Pancreas (tissue), 10 donors: ENCODE data around the gene KLHL26. TPM values are rescaled to one million over a fixed set of nuclear protein-coding genes. Genes with fewer than 3 reads are reported as not detected.

Experiments used
- ATAC-seq, 4 donors: fragments of 200-7000 bp; cut with Tn5 transposase; one replicate each; pipeline versions ENCODE4 v1.8.0 to v1.9.1; 2020; ENCODE audit warnings: mild to moderate bottlenecking in 4 of 4, moderate library complexity in 4 of 4
- DNase-seq, 6 donors: peaks; one replicate each; pipeline ENCODE4 v3.0.0-alpha.2; 2020
- FAIRE-seq: peaks from 2 replicates; lab custom pipeline; 2012; peaks lifted over from hg19 to GRCh38; lab: Jason Lieb, UNC
- H3K27ac ChIP-seq, 4 donors: fragments of 200-600 bp; sonication (generic); 1 replicate in 3 of 4; 2 replicates in 1 of 4; pipeline versions ENCODE4 v1.5.0 to v1.8.0; 2020
- H3K27me3 ChIP-seq, 4 donors: fragments of 200-600 bp; one replicate each; pipeline ENCODE4 v1.8.0; 2021
- H3K36me3 ChIP-seq, 3 donors: fragments of 200-600 bp; sonication (generic) in 1 of 3; one replicate each; pipeline versions ENCODE4 v1.5.0 to v1.8.0; 2020 to 2021
- H3K4me1 ChIP-seq, 3 donors: fragments of 200-600 bp; one replicate each; pipeline ENCODE4 v1.8.0; 2021
- H3K4me3 ChIP-seq, 4 donors: fragments of 200-600 bp; sonication (generic) in 2 of 4; one replicate each; pipeline versions ENCODE4 v1.5.0 to v1.8.0; 2020 to 2021
- H3K9me3 ChIP-seq, 4 donors: fragments of 200-600 bp; one replicate each; pipeline ENCODE4 v1.8.0; 2021
- CTCF ChIP-seq, 4 donors: fragments of 200-600 bp; sonication (generic) in 3 of 4; IDR thresholded peaks; one replicate each; pipeline versions ENCODE4 v1.5.0 to v1.8.0; 2021; ENCODE audit warnings: antibody characterized with exemption in 4 of 4
- whole genome bisulfite sequencing, 2 donors: extraction: QIAGEN DNeasy Blood & Tissue Kit; methylation state at CpG; one replicate each; pipeline ENCODE4 v1.1.7; 2013; 5-methylcytosine and 5-hydroxymethylcytosine counted together
- intact Hi-C, 3 donors: fragments of 100-400 bp; cut with DNase I; formaldehyde crosslinking; loops; one replicate each; pipeline versions ENCODE4 v1.11.1 to v1.14.2; 2022
- polyA plus RNA-seq, 2 donors: library from polyadenylated mRNA; stranded (reverse); fragments of 200-250 nt; gene quantifications; one replicate each; pipeline ENCODE4 v1.2.3, GENCODE V29; 2013
- total RNA-seq, 6 donors: library from RNA; stranded (reverse); fragmentation: NEBNext Ultra II Directional in 4 of 6; extraction: Animal tissue kit (Norgen Biotek cat#: 25700) in 4 of 6; gene quantifications; one replicate each; pipeline versions ENCODE4 v1.2.1 to v1.2.4, GENCODE V29; 2021 to 2023
- donor health status: healthy with polysubstance abuse.
- donor health status: DM: no; HTN: no; CAD: no; lungs with moderate emphysema.
- donor health status: DM: no; HTN: no; CAD: no.
- donor health status: control.
- donor health status: control.
- donor health status: Bipolar disorder and iron deficiency.
- donor health status: DM: yes; HTN: yes; CAD: no.
- donor health status: DM: no; HTN: no; CAD: no.
- donor health status: DM: no; HTN: no; CAD: no.
- donor health status: DM: yes; HTN: yes; CAD: no.

The KLHL26 gene
- total and polyA plus RNA-seq, 8 donors = 3.2 to 7.8 (median 5.0) TPM

- no peak for FAIRE-seq
- no peak overlapping the region for H3K27ac ChIP-seq
- H3K27me3 ChIP-seq = no peaks in the 10 kb centered on the region
- intact Hi-C loops = no loop called here
- no peaks in the 10 kb centered on the region for H3K9me3 ChIP-seq
- DNase-seq = peak in 1 of 6 donors; percentile 16
- ATAC-seq = no peak
- H3K4me1 ChIP-seq = no peaks in the 10 kb centered on the region
- 67 to 71% methylated on average over 2 of the region's 2 CpGs for WGBS, 2 donors
- H3K4me3 ChIP-seq = no peak overlapping the region
- no peak for TF ChIP-seq CTCF (IDR thresholded peaks at IDR 0.05)
- H3K36me3 ChIP-seq = no peaks in the 10 kb centered on the region
Measured at GRCh38 chr19:18626906-18627305, 9.9 kb upstream of the KLHL26 start.

GRCh38 chr19:18629166-18630088 lies 7.4 kb upstream of the KLHL26 start:
- no peaks in the 10 kb centered on the region for H3K27me3 ChIP-seq
- 70 to 77% methylated on average over 15 of the region's 15 CpGs for WGBS, 2 donors
- no peaks in the 10 kb centered on the region for H3K36me3 ChIP-seq
- ATAC-seq (peak in 2 of 4 donors; percentile 39 to 42), FAIRE-seq (no peak), DNase-seq (peak in 2 of 6 donors; percentile 26 to 44)
- H3K4me3 ChIP-seq = no peak overlapping the region
- no peaks in the 10 kb centered on the region for H3K4me1 ChIP-seq
- intact Hi-C loops = no loop called here
- no peaks in the 10 kb centered on the region for H3K9me3 ChIP-seq
- no peak for TF ChIP-seq CTCF (IDR thresholded peaks at IDR 0.05)
- no peak overlapping the region for H3K27ac ChIP-seq

- TF ChIP-seq CTCF (IDR thresholded peaks at IDR 0.05) = no peak
- Histone ChIP-seq H3K27ac (no peak overlapping the region), H3K27me3 (no peaks in the 10 kb centered on the region), H3K36me3 (no peaks in the 10 kb centered on the region), H3K4me3 (no peak overlapping the region), H3K9me3 (no peaks in the 10 kb centered on the region), H3K4me1 (peaks cover 2 to 3% (median 3%) of the 10 kb centered on the region in 3 donors)
- intact Hi-C loops = no loop called here
- DNase-seq (peak in 4 of 6 donors; percentile 47 to 85 (median 63)), ATAC-seq (no peak), FAIRE-seq (no peak)
- WGBS, 2 donors = 43 to 47% methylated on average over 8 of the region's 8 CpGs
Measured at GRCh38 chr19:18633321-18633720, 3.5 kb upstream of the KLHL26 start.

- intact Hi-C loops = no loop called here
- Histone ChIP-seq H3K9me3 (no peaks in the 10 kb centered on the region), H3K27ac (no peak overlapping the region), H3K27me3 (no peaks in the 10 kb centered on the region), H3K4me1 (peaks cover 5 to 8% (median 7%) of the 10 kb centered on the region in 3 donors), H3K4me3 (no peak overlapping the region), H3K36me3 (no peaks in the 10 kb centered on the region)
- DNase-seq = peak in 1 of 6 donors; percentile 26
- no peak for ATAC-seq
- FAIRE-seq = no peak
- WGBS, 2 donors = 68 to 75% methylated on average over 12 of the region's 12 CpGs
- TF ChIP-seq CTCF (IDR thresholded peaks at IDR 0.05) = no peak
Measured at GRCh38 chr19:18634612-18635297, 2.1 kb upstream of the KLHL26 start.
